ENCODE measurements around the gene IDE. TPM values are rescaled to one million over a fixed set of nuclear protein-coding genes. Genes with fewer than 3 reads are reported as not detected.
"Not testable (repeated sequence)": the region's sequence is repeated elsewhere in the genome, so short reads cannot be mapped to it uniquely, and the experiment has no call there.

Gene IDE
- total RNA-seq, 1 experiment from 2014 or later, result 21.1 TPM

DNA sequence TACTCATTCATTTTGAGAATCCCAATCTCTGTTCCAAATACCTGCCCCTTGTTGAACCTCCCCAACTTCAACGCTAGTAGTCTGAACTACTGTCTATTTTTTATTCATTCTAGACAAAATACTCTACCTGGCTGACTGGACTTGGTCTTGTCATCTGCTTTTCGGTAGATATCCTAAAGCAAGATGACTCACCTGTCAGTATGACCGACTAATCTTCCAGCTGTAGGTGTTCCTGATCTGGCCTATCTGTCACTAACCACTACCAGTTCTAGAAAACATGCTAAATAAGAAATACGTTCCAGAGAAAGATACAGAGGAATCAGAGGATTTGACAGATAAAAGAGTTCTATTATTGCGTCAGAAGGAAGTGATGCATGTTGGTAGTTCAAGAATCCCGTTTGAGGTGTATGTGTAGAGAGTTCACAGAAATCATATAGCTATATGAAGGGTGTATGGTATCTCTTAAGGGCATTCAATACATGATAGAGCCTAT lies 81.1 kb downstream of the IDE start:
- DNase-seq (ENCODE audit: low spot score), result no peak

- DNase-seq (ENCODE audit: low spot score), result no peak
Observed at GRCh38 chr10:92490387-92490786, 83.5 kb downstream of the IDE start.

DNA sequence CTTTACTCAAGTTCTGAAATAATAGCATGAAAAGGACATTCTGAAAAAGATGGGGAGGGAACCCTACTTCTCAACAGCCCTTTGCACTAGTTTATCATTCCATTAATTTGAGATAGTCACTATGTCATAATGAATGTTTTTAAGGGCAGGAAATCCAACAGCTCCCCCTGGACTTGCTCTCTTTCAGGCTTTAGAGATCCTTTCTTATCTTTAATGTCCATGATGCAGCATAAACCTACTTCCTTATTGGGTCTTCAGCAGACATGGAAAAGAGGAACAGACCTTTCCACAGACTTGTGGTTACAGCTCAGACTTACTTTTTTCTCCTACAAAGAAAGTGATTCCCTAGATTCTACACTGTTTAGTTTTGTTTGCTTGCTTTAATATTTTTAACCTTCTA lies 87.3 kb downstream of the IDE start:
- DNase-seq (ENCODE audit: low spot score), result no peak

- no peak for DNase-seq (ENCODE audit: low spot score)
Observed at GRCh38 chr10:92483539-92483938, 90.4 kb downstream of the IDE start.

- DNase-seq (ENCODE audit: low spot score), result no peak
Observed at GRCh38 chr10:92480413-92480812, 93.5 kb downstream of the IDE start.

DNA sequence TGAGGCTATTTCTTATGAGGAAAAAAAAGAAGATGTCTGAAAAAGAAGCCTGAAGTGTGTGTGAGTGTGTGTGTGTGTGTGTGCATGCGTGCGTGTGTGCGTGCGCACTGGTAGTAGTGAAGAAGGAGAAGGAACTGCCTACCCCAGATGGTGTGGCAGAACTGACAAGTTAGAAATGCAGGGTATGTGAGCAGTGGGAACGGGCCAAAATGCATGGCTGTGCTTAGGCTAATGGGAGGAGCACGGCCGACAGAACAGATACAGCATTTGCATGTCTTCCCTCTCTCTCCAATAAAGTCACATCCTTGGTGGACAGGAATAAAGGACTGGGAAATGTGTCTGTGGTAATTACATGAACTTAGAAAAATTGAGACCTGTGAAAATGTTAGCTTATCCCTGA lies 94.3 kb downstream of the IDE start:
- DNase-seq (ENCODE audit: low spot score), result no peak

DNA sequence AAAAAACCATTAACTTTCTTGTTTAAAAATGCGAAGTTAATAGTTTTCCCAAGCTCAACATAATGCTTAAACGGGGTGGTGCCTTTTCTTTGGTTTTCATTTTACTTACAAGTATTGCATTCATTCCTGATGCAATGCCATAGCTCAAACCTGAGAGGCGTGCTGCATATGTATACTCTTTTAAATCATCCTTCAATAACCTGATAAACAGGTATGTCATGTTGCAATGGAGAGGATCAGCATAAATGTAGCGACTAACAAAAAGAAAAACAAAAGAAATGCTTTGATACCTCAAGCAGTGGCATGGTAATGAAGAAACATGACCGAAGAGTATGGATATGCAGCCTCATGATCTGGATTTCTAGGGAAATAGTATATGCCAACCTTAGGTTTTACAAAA lies 95.4 kb downstream of the IDE start:
- no peak for DNase-seq (ENCODE audit: low spot score)

GRCh38 chr10:92475357-92475868 lies 98.5 kb downstream of the IDE start:
- no peak for DNase-seq (ENCODE audit: low spot score)

DNA sequence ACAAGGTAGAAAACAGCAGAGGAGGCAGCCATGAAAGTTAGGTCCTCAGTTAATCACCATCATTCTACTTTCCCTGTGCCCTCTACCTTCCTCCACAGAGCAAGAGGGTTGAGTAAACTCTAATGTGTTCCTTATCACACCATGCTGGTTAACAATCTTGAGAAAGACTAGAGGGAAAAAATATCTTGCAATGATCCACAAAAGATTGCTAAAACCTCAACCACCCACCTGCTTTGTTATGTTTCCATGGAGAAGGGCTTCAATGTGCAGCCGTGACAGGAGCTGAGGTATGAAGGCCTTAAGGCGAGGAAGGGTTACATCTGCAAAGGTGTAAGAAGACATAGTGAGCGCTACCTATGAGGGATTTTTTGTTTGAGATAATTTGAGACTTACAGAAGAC lies 103.9 kb downstream of the IDE start:
- DNase-seq (ENCODE audit: low spot score), result no peak

DNA sequence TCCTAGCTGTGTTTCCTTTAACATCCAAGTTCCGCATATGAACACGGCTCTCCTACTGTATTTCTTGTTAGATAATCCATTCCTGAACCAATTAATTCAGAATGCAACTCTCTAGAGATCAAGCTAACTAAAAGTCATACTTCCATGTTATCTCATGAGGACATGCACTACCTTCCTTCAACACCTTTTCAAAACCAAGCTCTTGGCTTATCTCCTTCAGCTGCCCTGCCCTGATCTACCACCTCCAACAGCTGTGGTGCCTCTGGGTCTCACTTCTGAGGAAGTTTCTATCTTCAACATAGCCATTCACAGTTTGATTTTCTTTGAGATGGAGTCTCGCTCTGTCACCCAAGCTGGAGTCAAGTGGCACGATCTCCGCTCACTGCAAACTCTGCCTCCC lies 109.5 kb downstream of the IDE start:
- no peak for DNase-seq (ENCODE audit: low spot score)

GRCh38 chr10:92463582-92463981 lies 110.3 kb downstream of the IDE start:
- DNase-seq (ENCODE audit: low spot score), result no peak

DNA sequence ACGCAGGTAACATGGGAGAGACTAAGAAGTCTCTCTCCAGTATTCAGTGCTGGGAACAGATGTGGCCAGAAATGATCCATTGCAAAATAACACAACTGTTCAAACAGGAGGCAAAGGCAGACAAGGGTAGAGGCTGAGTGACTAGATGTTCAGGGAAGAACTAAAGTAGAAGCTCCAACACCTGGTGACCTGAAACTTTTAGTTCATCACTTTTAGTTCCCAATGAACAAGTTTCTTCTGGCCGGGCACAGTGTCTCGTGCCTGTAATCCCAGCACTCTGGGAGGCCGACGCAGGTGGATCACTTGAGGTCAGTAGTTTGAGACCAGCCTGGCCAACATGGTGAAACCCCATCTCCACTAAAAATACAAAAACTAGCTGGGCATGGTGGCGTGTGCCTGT lies 118.9 kb downstream of the IDE start:
- DNase-seq (ENCODE audit: low spot score), result not testable (repeated sequence)

GRCh38 chr10:92452313-92452712 lies 121.6 kb downstream of the IDE start:
- no peak for DNase-seq (ENCODE audit: low spot score)

GRCh38 chr10:92451431-92451830 lies 122.5 kb downstream of the IDE start:
- DNase-seq (ENCODE audit: low spot score), result no peak

DNA sequence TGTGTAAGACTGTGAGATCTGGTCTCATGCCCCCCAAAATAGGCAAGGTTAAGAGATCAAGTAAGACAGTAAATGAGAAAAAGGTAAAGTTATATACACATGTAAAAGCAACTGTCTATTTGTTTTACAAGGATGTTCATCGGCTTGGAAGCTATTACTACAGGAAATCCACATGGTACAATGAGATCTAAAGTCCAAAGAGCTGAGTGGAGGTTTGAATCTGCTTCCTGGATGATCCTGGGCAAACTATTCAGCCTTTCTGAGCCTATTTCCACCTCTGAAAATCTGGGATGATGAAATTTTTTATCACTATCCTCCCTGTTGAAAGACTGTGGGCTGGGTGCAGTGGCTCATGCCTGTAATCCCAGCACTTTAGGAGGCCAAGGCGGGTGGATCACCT lies 123.0 kb downstream of the IDE start:
- DNase-seq (ENCODE audit: low spot score), result no peak

GRCh38 chr10:92440578-92440977 lies 133.3 kb downstream of the IDE start:
- no peak for DNase-seq (ENCODE audit: low spot score)

DNA sequence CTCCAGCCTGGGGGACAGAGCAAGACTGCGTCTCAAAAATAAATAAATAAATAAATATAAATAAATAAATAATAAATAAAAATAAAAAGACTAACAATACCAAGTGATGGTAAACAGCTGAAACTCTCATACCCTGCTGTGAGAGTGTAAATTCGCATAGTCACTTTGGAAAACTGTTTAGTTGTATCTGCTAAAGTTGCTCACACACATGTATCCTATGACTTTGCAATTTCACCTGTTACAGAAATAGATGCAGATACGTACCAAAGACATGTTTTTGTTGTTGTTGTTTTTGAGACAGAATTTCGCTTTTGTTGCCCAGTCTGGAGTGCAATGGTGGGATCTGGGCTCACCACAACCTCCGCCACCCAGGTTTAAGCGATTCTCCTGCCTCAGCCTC lies 135.7 kb downstream of the IDE start:
- no peak for DNase-seq (ENCODE audit: low spot score)

DNA sequence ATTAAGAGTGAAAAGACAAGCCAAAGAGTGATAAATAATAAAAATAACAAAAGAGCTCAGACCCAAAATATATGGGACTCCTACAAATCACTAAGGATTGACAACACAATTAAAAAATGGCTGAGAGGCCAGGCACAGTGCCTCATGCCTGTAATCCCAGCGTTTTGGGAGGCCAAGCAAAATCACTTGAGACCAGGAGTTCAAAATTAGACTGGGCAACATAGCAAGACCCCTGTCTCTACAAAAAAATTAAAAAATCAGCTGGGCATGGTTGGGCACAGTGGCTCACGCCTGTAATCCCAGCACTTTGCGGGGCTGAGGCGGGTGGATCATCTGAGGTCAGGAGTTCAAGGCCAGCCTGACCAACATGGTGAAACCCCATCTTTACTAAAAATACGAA lies 137.3 kb downstream of the IDE start:
- DNase-seq (ENCODE audit: low spot score), result no peak

DNA sequence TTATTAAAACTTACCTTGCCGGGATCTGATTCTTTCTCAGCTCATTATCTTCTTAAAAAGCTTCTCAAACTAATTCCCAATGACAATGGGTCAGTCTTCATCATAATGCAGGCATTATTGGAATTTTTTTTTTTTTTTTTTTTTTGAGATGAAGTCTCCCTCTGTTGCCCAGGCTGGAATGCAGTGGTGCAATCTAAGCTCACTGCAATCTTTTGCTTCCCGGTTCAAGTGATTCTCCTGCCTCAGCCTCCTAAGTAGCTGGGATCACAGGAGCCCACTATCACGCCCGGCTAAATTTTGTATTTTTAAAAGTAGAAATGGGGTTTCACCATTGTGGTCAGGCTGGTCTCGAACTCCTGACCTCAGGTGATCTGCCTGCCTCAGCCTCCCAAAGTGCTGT lies 137.8 kb downstream of the IDE start:
- not testable (repeated sequence) for DNase-seq (ENCODE audit: low spot score)

- DNase-seq (ENCODE audit: low spot score), result no peak
Observed at GRCh38 chr10:92434385-92434784, 139.5 kb downstream of the IDE start.

GRCh38 chr10:92432596-92432995 lies 141.3 kb downstream of the IDE start:
- DNase-seq (ENCODE audit: low spot score), result no peak

DNA sequence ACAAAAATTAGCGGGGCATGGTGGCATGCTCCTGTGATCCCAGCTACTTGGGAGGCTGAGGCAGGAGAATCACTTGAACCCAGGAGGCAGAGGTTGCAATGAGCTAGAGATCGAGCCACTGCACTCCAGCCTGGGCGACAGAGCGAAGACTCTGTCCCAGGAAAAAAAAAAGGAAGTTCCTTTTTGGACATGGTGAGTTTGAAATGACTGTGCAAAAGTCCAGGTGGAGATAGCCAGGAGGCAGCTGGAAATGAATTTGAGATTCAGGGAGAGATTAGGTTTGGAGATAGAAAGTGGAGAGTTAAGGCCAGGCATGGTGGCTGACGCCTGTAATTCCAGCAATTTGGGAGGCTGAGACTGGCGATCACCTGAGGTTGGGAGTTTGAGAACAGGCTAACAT lies 143.8 kb downstream of the IDE start:
- no peak for DNase-seq (ENCODE audit: low spot score)

DNA sequence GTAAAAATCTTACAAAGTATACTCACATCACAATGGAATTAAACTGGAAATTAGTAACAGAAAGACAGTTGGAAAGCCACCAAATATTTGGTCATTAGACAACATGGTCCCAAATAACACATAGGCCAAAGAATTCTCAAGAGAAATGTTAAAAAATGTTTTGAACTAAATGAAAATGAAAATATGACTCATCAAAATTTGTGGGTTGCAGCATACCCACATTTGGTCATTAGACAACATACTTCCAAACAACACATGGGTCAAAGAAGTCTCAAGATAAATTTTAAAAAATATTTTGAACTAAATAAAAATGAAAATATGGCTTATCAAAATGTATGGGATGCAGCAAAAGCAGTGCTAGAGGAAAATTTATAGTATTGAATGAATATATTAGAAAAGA lies 152.3 kb downstream of the IDE start:
- DNase-seq (ENCODE audit: low spot score), result no peak

DNA sequence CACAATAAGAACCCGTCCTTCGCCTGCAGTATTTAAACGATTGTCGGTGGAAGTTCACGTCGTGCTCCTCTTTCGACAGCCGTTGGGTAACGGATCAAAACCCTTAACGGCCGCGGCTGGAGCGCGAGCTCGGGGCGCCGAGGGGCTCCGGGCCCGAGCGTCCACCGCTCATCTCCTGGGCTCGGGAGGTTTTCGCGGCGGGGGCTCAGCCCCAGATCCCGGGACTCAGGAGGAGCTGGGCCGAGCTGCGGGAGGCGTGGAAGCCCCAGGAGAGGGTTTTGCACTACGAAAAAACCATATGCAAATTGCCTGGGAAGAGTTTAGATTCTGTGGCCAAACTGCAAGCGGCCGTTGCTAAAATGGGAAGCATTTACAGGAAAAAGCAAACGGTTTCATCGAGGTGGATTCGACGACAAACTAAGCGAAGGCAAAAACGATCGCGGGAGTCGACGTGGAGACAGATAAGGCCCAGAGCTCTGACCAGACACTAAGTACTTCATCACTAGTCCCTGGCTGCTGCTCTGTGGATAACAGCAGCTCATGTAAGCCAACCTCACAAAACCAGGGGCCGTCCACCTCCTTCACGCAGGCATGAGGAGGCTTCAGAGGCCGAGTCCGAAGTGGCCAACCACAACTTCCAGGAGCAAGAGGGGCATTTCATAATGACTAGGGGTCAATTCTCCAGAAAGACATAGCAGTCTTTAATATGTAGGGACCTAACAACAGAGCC lies 153.2 kb downstream of the IDE start:
- no peak for DNase-seq (ENCODE audit: low spot score)
